Fibroblast of lung (primary cell): ENCODE results near the gene PRR7. TPM values are rescaled to one million over a fixed set of nuclear protein-coding genes. Genes with fewer than 3 reads are reported as not detected.
A peak's percentile ranks its signal among the peaks of the same experiment; 100 is the strongest.

ENCODE experiments used
- DNase-seq, 2 donors: peaks; one replicate each; pipeline versions ENCODE4 v3.0.0 to v3.0.0-alpha.2; 2010; ENCODE audit warnings: low read depth in 2 of 2
- H2AFZ ChIP-seq: 2 replicates; pipeline ENCODE4 v1.5.1; 2012; ENCODE audit warnings: low read length, control low read depth, inconsistent platforms
- H3K27ac ChIP-seq: 2 replicates; pipeline ENCODE4 v1.5.1; 2011; ENCODE audit warnings: low read length, control low read depth; ENCODE audit not compliant: insufficient read depth
- H3K27me3 ChIP-seq: 2 replicates; pipeline ENCODE4 v1.5.1; 2011; ENCODE audit warnings: mild to moderate bottlenecking, low read length; ENCODE audit not compliant: control insufficient read depth, insufficient read depth
- H3K36me3 ChIP-seq: 2 replicates; pipeline ENCODE4 v1.5.1; 2011; ENCODE audit warnings: low read length; ENCODE audit not compliant: control insufficient read depth, insufficient read depth
- H3K4me1 ChIP-seq: 2 replicates; pipeline ENCODE4 v1.5.1; 2011; ENCODE audit warnings: low read length; ENCODE audit not compliant: control insufficient read depth, insufficient read depth; ENCODE audit errors: extremely low read depth
- H3K4me2 ChIP-seq: 2 replicates; pipeline ENCODE4 v1.5.1; 2011; ENCODE audit warnings: low read length, control low read depth; ENCODE audit not compliant: insufficient read depth; ENCODE audit errors: extremely low read depth
- H3K4me3 ChIP-seq, 4 experiments: fragments of 200-600 bp in 1 of 4; sonication (generic) in 1 of 4; replicated peaks in 1 of 4; 2 replicates each; pipeline ENCODE4 v1.5.1; 2011 to 2016; ENCODE audit warnings: low read length in 4 of 4, low read depth in 3 of 4, mild to moderate bottlenecking in 3 of 4, control low read depth in 2 of 4, inconsistent platforms in 1 of 4, mixed read lengths in 1 of 4; ENCODE audit not compliant: insufficient read depth in 1 of 4; ENCODE audit errors: control extremely low read depth in 1 of 4
- H3K79me2 ChIP-seq: 2 replicates; pipeline ENCODE4 v1.5.1; 2012; ENCODE audit warnings: mild to moderate bottlenecking, low read length, inconsistent platforms; ENCODE audit not compliant: control insufficient read depth, insufficient read depth
- H3K9ac ChIP-seq: 2 replicates; pipeline ENCODE4 v1.5.1; 2011; ENCODE audit warnings: mild to moderate bottlenecking, low read length, control low read depth; ENCODE audit not compliant: insufficient read depth
- H3K9me3 ChIP-seq: 2 replicates; pipeline ENCODE4 v1.5.1; 2012; ENCODE audit warnings: low read depth, low read length; ENCODE audit not compliant: control insufficient read depth, insufficient read depth
- H4K20me1 ChIP-seq: 2 replicates; pipeline ENCODE4 v1.5.1; 2011; ENCODE audit warnings: low read length; ENCODE audit not compliant: control insufficient read depth, insufficient read depth; ENCODE audit errors: extremely low read depth
- EZH2 ChIP-seq: IDR thresholded peaks from 2 replicates; pipeline ENCODE4 v1.5.1; 2012; ENCODE audit warnings: low read length, control low read depth, mild to moderate bottlenecking; ENCODE audit errors: missing control alignments
- polyA plus RNA-seq, 2 donors: library from polyadenylated mRNA; depleted of rRNA in 1 of 2; stranded (reverse) in 1 of 2; unstranded in 1 of 2; fragments of >200 nt; gene quantifications; 2 replicates each; pipeline ENCODE4 v1.2.1, GENCODE V29; 2011 to 2012; ENCODE audit warnings: missing spikeins in 1 of 2
- total RNA-seq: library from RNA; depleted of rRNA; stranded (reverse); fragments of >200 nt; gene quantifications from 2 replicates; pipeline ENCODE4 v1.2.1, GENCODE V29; 2014
- TF ChIP-seq, protein P1 (sequence below), 2 donors: IDR thresholded peaks in 1 of 2; conservative IDR thresholded peaks in 1 of 2; 1 replicate in 1 of 2; 2 replicates in 1 of 2; pipeline ENCODE4 v1.5.1; 2011 to 2012; ENCODE audit warnings: low read length in 2 of 2, control low read depth in 1 of 2, inconsistent platforms in 1 of 2, low read depth in 1 of 2, mild to moderate bottlenecking in 1 of 2

Gene PRR7
- total and polyA plus RNA-seq, 2 donors (not counting 1 experiment from before 2014, with no cell fraction given): 1.6 to 2.3 TPM

DNA sequence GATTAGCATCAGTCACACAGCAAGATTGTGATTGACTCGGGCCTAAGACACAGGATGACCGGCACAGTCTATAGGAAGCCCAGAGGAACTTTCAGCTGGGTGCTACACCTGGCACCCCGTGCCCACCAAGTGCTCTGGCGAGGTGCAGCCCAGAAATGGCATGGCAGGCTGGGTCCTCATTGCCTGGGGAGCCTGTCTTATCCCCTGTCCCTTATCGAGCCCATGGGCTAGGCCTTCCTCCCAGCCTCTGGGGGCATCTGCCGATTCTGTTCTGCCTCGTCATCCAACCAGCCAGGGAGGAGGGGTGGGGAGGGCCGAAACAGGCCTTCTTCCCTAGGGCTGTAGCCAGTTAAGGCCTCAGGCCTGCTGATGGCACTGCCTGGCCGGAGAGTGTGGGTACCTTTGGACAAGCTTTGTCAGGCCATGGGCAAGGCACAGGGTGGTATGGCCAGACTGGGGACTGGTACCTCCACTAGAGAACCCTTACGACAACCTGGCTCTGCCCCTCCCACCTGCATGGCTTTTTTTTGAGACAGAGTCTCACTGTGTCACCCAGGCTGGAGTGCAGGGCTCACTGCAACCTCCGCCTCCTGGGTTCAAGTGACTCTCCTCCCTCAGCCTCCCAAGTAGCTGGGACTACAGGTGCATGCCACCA lies 18.6 kb upstream of the PRR7 start:
- Histone ChIP-seq H3K9me3 (no peaks in the 10 kb centered on the region), H3K4me3 (peak overlapping the region in 2 of 4 experiments; percentile 75 to 76), H3K4me2 (no peak overlapping the region), H3K27ac (no peak overlapping the region), H3K4me1 (peaks cover 12% of the 10 kb centered on the region), H3K27me3 (no peaks in the 10 kb centered on the region), H4K20me1 (no peaks in the 10 kb centered on the region), H2AFZ (no peak overlapping the region), H3K9ac (peak overlapping the region; percentile 23), H3K79me2 (peaks cover 21% of the 10 kb centered on the region), H3K36me3 (peaks cover 18% of the 10 kb centered on the region)
- TF ChIP-seq, protein P1, sequence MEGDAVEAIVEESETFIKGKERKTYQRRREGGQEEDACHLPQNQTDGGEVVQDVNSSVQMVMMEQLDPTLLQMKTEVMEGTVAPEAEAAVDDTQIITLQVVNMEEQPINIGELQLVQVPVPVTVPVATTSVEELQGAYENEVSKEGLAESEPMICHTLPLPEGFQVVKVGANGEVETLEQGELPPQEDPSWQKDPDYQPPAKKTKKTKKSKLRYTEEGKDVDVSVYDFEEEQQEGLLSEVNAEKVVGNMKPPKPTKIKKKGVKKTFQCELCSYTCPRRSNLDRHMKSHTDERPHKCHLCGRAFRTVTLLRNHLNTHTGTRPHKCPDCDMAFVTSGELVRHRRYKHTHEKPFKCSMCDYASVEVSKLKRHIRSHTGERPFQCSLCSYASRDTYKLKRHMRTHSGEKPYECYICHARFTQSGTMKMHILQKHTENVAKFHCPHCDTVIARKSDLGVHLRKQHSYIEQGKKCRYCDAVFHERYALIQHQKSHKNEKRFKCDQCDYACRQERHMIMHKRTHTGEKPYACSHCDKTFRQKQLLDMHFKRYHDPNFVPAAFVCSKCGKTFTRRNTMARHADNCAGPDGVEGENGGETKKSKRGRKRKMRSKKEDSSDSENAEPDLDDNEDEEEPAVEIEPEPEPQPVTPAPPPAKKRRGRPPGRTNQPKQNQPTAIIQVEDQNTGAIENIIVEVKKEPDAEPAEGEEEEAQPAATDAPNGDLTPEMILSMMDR (conservative IDR thresholded peaks at IDR 0.05 in 1 of 2, IDR thresholded peaks at IDR 0.05 in 1 of 2; ENCODE audit: low read depth in 1 of 2, low read length in 2 of 2): no peak
- TF ChIP-seq EZH2: no peak
- no peak for DNase-seq

DNA sequence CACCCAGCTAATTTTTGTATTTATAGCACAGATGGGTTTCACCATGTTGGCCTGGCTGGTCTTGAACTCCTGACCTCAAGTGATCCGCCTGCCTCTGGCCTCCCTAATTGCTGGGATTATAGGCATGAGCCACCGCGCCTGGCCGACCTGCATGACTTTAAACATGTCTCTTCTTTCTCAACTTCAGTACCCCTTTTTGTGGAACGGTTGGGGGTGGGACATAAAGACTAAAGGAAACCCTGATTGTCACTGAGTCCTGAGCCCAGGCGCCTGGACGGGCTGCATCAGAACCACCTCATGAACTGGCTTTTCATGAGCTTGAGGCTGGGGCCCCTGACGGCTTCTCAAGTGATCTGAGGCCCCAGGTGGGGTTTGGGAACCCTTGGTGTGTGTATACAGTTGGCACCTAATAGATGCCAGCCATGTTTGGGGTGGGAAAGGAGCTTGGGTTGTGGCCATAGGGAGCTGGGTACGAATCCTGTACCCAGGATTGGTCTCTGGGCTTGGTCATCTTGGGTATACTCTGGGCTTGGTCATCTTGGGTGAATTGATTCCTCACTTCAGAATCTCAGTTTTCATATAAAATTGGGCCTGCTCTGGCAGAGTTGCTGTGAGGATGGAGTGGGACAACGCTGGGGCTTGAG lies 17.9 kb upstream of the PRR7 start:
- Histone ChIP-seq H3K36me3 (peaks cover 21% of the 10 kb centered on the region), H3K4me3 (no peak overlapping the region), H4K20me1 (no peaks in the 10 kb centered on the region), H3K4me1 (peaks cover 12% of the 10 kb centered on the region), H3K9ac (no peak overlapping the region), H3K27me3 (no peaks in the 10 kb centered on the region), H2AFZ (no peak overlapping the region), H3K79me2 (peaks cover 21% of the 10 kb centered on the region), H3K27ac (no peak overlapping the region), H3K9me3 (no peaks in the 10 kb centered on the region), H3K4me2 (no peak overlapping the region)
- TF ChIP-seq, protein P1 (conservative IDR thresholded peaks at IDR 0.05 in 1 of 2, IDR thresholded peaks at IDR 0.05 in 1 of 2; ENCODE audit: low read depth in 1 of 2, low read length in 2 of 2): no peak
- TF ChIP-seq EZH2: no peak
- no peak for DNase-seq

DNA sequence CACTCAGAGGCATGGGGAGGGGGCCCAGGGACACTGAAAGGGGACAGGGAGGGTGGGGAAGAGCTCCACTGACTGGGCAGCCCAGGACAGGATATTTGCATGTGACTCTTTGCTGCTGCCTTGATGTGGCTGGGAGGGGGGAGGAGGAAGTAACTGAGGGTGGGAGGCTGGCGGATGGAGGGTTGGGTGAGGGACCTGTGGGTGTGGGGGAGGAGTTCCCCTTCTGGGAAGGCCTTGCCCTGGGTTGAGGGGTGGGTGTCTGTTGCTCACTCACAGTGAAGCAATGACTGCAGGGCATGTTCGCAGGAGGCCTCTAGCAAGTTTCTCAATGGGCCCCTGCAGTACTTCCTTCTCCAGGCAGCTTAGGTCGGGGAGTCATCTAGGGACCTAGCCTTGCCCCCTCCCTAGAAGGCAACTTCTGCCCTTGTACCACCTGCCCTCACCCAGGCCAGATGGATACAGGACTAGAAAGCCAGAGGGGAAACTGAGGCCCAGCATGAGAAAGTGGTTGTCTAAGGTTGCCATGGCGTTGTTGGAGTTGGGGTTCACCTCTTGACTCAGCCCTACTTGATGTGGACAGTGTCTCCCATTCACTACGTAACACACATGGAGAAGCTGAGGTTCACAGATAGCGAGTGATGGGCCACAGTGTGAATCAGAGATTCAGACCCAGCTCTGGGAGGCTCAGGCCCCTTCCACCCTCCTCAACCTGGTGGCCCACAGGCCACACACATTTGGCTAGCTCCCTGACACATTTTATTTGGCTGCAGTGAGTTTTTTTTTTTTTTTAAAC lies 17.2 kb upstream of the PRR7 start:
- Histone ChIP-seq H3K4me2 (no peak overlapping the region), H3K4me3 (no peak overlapping the region), H3K27me3 (no peaks in the 10 kb centered on the region), H2AFZ (no peak overlapping the region), H3K27ac (no peak overlapping the region), H3K9ac (no peak overlapping the region), H3K79me2 (peaks cover 21% of the 10 kb centered on the region), H3K4me1 (peaks cover 12% of the 10 kb centered on the region), H4K20me1 (no peaks in the 10 kb centered on the region), H3K9me3 (no peaks in the 10 kb centered on the region), H3K36me3 (peaks cover 26% of the 10 kb centered on the region)
- DNase-seq: no peak
- TF ChIP-seq, protein P1 (conservative IDR thresholded peaks at IDR 0.05 in 1 of 2, IDR thresholded peaks at IDR 0.05 in 1 of 2; ENCODE audit: low read depth in 1 of 2, low read length in 2 of 2): no peak
- TF ChIP-seq EZH2: no peak
